Measurements from ENCODE around the gene CHRNB1. TPM values are rescaled to one million over a fixed set of nuclear protein-coding genes. Genes with fewer than 3 reads are reported as not detected.

The CHRNB1 gene, protein sequence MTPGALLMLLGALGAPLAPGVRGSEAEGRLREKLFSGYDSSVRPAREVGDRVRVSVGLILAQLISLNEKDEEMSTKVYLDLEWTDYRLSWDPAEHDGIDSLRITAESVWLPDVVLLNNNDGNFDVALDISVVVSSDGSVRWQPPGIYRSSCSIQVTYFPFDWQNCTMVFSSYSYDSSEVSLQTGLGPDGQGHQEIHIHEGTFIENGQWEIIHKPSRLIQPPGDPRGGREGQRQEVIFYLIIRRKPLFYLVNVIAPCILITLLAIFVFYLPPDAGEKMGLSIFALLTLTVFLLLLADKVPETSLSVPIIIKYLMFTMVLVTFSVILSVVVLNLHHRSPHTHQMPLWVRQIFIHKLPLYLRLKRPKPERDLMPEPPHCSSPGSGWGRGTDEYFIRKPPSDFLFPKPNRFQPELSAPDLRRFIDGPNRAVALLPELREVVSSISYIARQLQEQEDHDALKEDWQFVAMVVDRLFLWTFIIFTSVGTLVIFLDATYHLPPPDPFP
- 9.8 TPM for total RNA-seq
- long read RNA-seq, transcript CHRNB1-207 (2 exons, 1,095 nt): major isoform, 5 of 13 reads
- long read RNA-seq, transcript CHRNB1-201 (11 exons, 2,557 nt): major isoform, 5 of 13 reads
- long read RNA-seq, partial matches to known transcripts: 1 of 13 reads
- long read RNA-seq, other reads (novel, unspliced or antisense): 1 of 13 reads

DNA sequence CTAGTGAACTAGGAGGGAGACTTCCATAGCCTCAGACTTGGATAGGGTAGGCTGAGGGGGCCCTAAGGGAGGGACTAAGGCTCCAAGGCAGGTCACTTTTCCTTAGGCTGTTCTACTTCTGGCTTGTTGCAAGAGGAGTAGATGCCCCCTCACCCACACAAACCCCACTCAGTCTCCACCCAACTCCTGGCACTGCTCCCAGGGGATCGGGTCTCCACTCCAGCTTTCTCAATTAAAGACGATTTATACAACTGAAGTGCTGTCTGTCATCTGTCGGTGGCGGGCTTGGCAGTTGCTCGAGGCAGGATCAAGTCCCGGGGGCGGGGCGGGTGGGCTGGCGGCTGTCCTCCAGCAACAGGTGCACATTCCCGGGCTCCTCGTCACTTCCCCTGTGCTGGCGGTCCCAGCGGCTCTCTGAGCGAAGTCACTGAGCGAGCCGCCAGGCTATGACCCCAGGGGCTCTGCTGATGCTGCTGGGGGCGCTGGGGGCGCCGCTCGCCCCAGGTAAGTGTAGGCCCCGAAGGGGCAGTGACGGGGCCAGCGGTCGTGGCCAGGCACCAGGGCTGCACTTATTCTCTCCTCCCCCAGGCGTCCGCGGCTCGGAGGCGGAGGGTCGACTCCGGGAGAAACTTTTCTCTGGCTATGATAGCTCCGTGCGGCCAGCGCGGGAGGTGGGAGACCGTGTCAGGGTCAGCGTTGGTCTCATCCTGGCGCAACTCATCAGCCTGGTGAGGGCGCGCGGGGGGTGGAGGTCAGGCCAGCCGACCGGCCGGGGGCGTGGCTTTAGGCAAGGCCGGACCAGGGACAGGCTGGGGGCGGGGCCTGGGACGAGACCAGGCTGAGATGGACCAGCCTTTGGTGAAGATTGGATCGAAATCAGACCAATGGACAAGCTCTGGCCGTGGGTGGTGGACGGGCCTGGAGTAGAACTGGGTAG is at the start of gene CHRNB1:
Gene CHRNB1 (plus strand): TSS at position 380 of the 937 bp plus-strand sequence. CDS start 67 bp downstream, at position 447.
- peak; percentile 89 for DNase-seq
- intact Hi-C loops (cut with DNase I): loop anchor here (5.0 kb wide), 1 partner anchor 137 kb away; the partner anchor contains the start of gene MPDU1
- peak; percentile 87 for ATAC-seq (ENCODE audit: poor library complexity)

DNA sequence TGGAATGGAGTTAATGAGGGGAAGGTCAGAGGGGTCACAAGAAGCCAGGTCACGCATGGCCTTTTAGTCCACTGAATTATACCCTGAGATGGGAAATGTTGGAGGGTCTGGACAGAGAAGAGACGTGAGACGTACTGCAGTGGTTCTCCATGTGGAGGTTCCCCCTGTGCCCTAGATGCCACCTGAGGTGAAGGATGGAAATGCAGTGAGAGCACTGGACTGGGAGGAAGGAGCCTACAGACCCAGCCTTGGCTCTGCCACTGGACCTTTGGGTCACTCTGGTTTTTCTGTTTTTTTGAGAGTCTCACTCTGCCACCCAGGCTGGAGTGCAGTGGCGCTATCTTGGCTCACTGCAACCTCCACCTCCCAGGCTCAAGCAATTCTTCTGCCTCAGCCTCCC is 48.7 kb upstream of the CHRNB1 start:
- intact Hi-C loops (cut with DNase I): no loop called here
- DNase-seq (no peak), ATAC-seq (ENCODE audit: poor library complexity) (no peak)

DNA sequence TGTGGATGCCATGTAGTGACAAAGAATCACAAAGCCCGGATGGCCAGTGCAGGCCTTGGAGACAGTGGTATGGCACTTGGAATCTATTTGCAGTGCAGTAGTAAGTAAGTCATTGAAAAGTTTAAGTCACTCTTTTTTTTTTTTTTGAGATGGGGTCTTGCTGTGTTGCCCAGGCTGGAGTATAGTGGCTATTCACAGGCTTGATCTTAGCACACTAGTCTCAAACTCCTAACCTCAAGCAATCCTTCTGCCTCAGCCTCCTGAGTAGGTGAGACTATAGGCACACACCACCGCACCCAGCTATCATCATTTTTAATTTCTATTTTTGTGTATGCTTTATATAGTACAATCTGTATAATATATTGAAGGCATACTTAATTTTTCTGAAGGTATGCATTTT is 46.2 kb upstream of the CHRNB1 start:
- no peak for DNase-seq
- no peak for ATAC-seq (ENCODE audit: poor library complexity)
- intact Hi-C loops (cut with DNase I): no loop called here

DNA sequence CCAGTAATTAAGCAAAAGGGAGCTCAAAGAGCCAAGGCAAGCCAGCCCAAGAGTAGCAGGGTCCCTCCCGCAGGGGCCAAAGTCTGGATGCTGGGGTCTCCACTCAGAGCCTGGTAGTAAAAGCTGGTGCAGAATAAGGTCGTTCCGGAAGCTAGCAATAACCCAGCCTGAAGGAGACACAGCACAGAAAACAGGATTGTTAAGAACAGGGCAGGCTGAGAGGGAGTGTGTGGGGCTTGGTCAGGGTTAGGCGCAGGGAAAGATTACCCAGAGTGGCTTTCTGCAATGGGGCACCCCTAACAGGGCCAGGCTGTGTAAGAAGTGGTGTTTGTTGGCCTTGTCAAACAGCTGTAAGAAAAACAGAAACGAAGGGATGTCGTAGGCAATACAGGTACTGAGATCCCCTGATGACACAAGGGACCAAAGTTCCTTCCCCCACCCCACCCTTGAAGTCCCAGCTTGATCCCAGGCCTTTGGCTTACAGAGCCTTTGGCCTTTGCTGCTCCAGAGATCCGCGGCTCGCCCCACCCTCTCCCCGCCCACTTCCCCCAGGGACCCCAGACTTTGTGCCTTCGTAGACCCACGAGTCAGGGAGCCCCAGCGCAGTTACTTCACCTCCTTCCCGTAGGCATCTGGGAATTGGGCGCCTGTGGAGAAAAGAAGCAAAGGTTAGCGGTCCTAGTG is 41.7 kb upstream of the CHRNB1 start:
- peak; percentile 83 for DNase-seq
- intact Hi-C loops (cut with DNase I): no loop called here
- peak; percentile 24 for ATAC-seq (ENCODE audit: poor library complexity)

DNA sequence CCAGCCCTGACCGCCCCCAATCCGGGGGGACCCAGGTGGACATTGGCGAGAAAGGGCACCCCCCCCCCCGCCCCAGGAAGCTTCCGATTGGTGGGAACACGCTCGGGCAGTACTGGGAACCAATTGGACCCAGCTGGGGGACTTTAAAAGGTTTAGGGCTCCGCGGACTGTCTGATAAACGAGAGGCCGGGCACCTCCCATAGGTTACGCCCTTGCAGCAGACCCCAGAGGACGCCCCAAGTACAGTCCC is 41.2 kb upstream of the CHRNB1 start:
- intact Hi-C loops (cut with DNase I): no loop called here
- no peak for DNase-seq
- peak; percentile 61 for ATAC-seq (ENCODE audit: poor library complexity)

DNA sequence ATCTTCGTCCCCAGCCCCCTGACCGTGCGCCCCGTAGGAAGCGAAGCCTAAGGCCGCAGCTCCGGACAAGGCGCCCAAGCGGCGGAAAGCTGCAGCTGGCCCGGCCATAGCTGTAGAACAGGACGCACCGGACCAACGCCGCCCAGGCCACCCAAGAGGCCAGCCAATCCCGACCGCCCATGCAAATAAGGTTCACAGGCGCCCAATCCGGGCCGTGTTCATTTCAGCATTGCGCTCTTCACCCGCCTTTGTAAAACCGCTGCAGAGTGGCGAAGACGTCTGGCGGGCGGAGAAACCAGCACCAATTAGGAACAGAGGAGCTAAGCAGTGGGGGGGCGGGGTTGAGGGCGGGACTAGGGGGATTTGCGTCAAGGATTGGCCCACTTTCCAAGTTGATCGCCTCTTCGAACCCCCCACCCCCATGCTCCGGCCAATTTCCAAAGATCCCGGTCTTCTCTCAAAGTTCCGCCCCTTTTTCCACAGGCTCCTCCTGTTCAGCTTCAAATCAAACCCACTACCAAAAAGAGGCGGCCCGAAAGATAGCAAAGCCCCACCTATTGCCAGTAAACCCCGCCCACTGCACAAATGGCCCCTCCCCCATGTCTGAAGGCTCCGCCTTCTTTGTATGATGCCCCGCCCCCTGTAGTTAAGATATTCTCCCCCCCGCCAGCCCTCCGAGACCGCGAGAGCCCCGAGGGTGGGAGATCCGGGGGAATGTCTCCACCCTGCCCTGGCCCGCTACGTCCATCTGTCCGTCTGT is 40.7 kb upstream of the CHRNB1 start, which contains the start of gene TMEM256:
Gene TMEM256 (minus strand): TSS at position 121 of the 760 bp plus-strand sequence. CDS start 13 bp downstream, at position 108.
- DNase-seq (peak; percentile 99), ATAC-seq (ENCODE audit: poor library complexity) (peak; percentile 93)
- intact Hi-C loops (cut with DNase I): no loop called here

DNA sequence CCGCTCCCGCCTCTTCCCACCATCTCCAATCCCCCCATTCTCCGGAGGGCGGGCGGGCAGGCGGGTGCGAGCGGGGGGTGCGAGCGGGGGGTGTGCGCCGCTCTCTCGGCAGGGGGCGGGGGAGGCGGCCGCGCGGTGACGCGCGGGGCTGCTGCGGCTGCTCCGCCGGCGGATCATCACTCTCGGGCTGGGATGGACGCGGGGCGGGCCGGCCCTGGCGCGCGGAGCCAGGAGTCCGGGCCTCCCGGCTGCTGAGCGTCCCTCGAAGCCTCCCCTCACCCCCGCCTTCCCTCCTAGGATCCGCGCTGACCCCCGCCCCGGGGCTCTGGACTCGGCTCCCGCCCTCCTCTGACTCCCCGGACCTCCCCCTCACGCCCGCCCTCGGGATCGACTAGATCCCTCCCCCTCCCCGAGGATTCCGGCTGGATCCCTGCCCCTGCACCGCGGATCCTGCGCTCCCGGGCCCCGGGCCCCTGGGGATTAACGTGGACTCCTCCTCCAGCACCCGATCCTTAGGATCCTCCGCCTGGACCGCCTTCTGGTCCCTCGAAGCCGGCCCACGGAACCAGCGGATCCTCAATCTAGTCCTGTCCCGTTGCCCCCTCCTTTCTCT is 40.0 kb upstream of the CHRNB1 start:
- intact Hi-C loops (cut with DNase I): no loop called here

DNA sequence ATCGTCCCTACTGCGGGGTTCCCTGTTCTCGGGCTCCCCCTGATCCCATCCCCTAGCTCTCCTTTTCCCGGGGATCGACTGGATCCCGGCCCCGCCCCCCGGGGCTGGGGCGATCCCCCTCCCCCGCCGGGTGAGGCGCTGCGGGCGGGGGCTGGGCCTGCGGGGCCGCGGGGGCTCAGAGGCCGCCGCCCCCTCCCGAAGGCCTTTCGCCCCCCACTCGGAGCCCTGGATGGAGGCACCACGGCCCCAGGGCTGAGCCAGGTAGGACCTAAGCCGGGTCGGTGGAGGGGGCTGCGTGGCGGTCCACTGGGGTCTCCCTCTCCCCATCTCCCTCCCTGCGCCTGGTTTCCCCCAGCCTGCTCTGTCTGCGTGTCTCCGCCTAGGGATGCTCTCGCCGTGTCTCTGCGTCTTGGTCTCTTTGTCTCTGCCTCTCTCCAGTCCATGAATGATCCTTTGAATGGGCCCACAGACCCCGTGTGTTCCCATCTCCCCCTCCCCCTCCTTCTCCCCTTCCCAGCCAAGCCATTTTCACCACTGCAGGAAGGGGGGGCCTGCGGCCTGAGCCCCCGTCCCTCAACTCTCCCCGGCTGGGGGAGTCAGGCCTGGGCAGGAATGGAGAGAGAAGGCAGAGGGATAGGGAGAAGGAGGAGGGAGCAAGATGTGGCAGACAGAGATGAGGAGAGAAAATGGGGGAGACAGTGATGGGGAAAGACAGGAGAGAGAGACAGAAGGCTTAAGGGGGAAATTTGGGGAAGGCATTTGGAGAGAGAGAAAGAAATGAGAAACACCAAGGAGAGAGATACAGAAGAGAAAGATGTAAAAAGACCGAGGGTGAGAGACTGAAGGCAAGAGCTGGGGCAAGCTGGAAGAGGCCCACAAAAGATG is 39.3 kb upstream of the CHRNB1 start:
- DNase-seq (no peak), ATAC-seq (ENCODE audit: poor library complexity) (no peak)
- intact Hi-C loops (cut with DNase I): no loop called here

More for the DNA sequence above, 40.0 kb upstream of the CHRNB1 start:
- ATAC-seq (ENCODE audit: poor library complexity) (peak; percentile 52), DNase-seq (peak; percentile 83)

DNA sequence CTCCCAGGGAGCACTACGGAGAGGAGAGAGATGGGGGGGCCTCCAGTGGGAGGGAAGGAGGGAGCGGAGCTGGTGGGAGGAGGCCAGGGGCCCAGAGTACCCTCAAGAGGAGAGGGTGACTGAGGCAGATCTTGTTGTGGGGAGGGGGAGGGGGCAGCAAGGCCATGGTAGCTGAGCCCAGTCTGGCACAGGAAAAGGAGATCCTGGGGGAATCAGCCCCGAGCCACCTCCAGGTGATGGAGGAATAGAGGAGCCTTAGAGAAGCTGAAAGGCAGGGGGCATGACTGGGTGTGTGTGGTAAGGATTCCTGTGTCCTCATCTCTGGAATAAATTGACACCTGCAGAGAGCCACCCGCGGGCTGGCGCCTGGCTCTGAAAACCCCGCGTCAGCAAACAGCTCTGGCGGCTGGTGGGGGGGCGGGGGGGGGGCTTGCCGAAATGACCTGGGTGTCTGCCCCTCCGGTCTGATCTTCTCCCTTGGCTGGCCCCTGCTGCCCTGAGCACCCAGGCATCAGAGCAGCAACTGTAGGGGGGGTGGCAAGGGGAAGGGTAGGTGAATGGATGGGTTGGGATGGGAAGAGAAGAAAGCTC is 38.5 kb upstream of the CHRNB1 start:
- ATAC-seq (ENCODE audit: poor library complexity) (no peak), DNase-seq (no peak)
- intact Hi-C loops (cut with DNase I): no loop called here

DNA sequence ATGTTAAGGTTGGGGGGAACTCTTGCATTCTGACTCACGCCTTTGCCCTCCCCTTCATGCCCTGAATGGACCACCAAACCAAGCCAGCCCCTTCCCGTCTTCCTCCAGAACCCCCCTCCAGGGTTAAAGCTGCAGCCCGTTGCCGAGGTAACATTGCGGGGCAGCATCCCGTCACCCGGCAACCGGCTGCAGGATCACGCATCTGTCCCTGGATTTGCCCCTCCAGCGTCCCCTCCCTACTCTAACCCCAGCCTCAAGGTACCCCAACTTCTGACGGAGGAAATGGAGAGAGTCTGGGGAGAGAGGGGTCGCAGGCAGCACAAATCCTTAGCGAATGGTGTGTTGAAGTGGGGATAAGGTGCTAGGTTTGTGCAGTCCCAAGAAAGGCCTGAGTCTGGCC is 37.8 kb upstream of the CHRNB1 start:
- DNase-seq (no peak), ATAC-seq (ENCODE audit: poor library complexity) (no peak)
- intact Hi-C loops (cut with DNase I): no loop called here

DNA sequence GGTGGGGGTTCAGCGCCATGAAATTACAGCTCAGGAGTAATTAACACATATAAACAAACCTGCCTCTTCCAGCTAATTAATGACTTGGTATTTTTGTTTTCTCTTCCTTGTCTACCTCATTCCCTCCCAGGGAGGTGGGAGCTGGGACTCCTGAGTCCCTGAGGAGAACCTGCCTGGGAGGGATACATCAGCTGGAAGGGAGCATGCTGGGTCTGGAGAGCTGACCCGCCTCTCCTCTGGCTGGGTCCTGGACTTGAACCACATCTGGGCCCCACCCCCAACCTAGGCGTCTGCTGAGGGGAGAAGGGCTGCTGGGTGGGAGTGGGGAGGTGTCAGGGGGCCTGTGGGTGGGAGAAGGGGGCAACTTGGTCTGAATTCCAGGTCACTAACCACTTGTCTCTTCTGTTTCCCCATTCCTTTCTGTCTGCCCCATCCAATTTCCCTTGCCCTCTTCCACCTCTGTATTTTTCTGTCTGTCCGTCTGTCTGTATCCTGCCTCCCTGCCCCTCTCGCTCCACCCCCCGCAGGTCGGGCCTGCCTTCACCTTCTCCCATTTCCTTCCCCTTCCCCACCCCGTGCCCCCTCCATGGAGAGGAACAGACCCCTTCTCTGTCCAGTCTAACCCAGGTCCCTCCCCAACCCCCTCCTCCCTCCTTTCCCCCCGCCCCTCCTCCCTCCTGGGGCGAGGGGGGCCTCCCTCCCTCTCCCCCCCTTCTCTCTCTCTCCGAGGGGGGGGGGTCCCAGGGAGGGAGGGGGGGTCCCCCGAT is 37.2 kb upstream of the CHRNB1 start, which contains the start of gene NLGN2:
Gene NLGN2 (plus strand): TSS at position 361 of the 767 bp plus-strand sequence. CDS start 411 bp downstream, outside the sequence.
- no peak for DNase-seq
- no peak for ATAC-seq (ENCODE audit: poor library complexity)
- intact Hi-C loops (cut with DNase I): no loop called here

DNA sequence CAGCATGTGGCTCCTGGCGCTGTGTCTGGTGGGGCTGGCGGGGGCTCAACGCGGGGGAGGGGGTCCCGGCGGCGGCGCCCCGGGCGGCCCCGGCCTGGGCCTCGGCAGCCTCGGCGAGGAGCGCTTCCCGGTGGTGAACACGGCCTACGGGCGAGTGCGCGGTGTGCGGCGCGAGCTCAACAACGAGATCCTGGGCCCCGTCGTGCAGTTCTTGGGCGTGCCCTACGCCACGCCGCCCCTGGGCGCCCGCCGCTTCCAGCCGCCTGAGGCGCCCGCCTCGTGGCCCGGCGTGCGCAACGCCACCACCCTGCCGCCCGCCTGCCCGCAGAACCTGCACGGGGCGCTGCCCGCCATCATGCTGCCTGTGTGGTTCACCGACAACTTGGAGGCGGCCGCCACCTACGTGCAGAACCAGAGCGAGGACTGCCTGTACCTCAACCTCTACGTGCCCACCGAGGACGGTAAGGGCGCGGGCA is 36.6 kb upstream of the CHRNB1 start:
- DNase-seq (no peak), ATAC-seq (ENCODE audit: poor library complexity) (no peak)
- intact Hi-C loops (cut with DNase I): no loop called here

DNA sequence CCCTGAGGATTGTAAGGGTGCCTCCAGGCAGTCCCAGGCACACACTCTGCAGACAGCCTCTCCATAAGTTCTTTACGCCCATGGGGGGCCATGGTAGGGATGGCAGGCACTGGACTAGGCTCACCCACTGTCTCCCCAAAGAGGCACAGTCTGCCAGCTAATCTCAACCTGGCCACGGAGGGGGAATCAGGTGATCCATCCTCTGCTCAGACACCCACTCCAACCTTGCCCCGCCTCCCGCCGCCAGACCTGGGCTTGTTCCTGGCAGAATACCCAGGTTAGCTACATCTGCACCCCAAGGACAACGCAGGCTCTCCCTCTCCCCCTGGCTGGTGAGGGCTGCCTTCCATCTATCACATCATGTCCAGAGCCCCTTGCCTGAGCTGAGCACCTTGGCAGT is 36.0 kb upstream of the CHRNB1 start:
- no peak for DNase-seq
- ATAC-seq (ENCODE audit: poor library complexity): no peak
- intact Hi-C loops (cut with DNase I): no loop called here

DNA sequence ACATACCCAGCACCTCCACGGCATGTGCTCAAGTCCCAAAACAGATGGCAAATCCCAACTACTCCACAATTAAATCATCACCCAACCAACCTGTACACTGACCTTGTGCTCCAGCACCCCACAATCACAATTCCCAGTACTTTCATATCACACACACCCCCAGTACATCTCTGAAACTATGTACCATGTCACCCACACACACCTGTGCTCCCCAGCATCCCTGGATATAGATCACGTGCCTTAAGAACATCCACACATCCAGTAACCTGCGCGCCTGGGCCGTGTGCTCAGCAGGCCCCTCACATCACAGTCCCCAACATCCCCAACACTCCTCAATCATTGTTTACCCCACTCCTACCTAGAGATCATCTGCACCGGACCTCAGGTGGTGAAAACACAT is 35.1 kb upstream of the CHRNB1 start:
- DNase-seq (no peak), ATAC-seq (ENCODE audit: poor library complexity) (no peak)
- intact Hi-C loops (cut with DNase I): no loop called here

DNA sequence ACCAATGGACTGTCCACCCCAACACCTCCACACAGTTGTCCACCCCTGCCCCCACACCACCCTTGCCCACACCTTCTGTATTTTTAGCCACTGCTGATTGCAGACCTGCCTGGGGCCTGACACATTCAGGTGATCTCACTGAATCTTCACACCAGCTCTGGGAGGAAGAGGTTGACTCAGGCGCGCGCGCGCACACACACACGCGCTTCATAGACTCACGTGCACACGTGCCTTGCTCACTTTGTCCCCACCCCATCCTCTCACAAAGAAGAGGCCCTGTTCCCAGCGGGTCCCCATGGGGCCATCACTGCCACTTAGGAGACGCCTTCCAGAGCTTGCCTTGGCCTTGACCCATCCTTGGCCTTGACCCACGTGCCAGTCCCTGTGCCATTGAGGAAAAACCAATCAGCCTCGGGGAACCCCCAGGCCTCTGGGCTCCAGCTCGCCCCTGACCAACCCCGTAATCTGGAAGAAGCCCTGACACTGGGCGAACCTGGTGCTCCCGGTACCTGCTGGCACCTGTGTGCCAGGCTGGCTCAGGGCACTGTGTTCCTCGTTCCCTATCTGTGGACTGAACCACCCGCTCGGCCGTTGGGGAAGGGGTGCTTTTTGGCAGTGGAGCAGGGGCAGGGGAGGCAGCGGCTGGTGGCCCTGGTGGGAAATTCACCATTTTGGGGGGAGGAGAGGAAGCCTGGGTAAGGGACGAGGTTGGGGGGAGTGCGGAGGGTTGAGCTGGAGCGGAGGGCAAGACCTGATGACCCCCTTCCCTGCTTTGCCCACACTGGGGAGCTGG is 34.0 kb upstream of the CHRNB1 start:
- ATAC-seq (ENCODE audit: poor library complexity): no peak
- intact Hi-C loops (cut with DNase I): no loop called here
- no peak for DNase-seq
